HepG2 (cell line): Measurements from ENCODE around the gene TMEM95. TPM values are rescaled to one million over a fixed set of nuclear protein-coding genes. Genes with fewer than 3 reads are reported as not detected.

Experiments used
- ATAC-seq: fragments of 200-7000 bp; cut with Tn5 transposase; 3 replicates; pipeline ENCODE4 v1.9.1; 2020; ENCODE audit warnings: mild to moderate bottlenecking, moderate library complexity
- BruUV-seq: library from RNA; stranded (reverse); fragments of 400-500 nt; replicated peaks from 2 replicates; lab custom pipeline; 2021; lab: Mats Ljungman, UMichigan
- CTCF ChIA-PET: fragments of 300-600 bp; formaldehyde crosslinking; extraction: SDS; loops from one replicate; lab custom pipeline; 2021; ENCODE audit warnings: low total read pairs, inconsistent platforms, low intra/inter-chr PET ratio; lab: Yijun Ruan, JAX
- POLR2A ChIA-PET: fragments of 350-600 bp; sonication (Branson Sonifier 250); formaldehyde crosslinking; loops from one replicate; lab custom pipeline; 2020; ENCODE audit warnings: antibody characterized with exemption, inconsistent platforms; lab: Yijun Ruan, JAX
- DNase-seq: peaks from one replicate; pipeline ENCODE4 v3.0.0-alpha.2; 2015; ENCODE audit warnings: low spot score
- FAIRE-seq: peaks from 3 replicates; lab custom pipeline; 2011; peaks lifted over from hg19 to GRCh38; lab: Jason Lieb, UNC
- H2AFZ ChIP-seq: one replicate; pipeline ENCODE4 v1.6.1; 2011; ENCODE audit warnings: low read length, inconsistent platforms
- H3K27ac ChIP-seq: fragments of 300-600 bp; 3 replicates; pipeline ENCODE4 v1.8.0; 2011; ENCODE audit warnings: mixed run types, mild to moderate bottlenecking, mixed read lengths, low read length, inconsistent platforms; ENCODE audit not compliant: insufficient read depth; ENCODE audit errors: extremely low read length
- H3K27me3 ChIP-seq, 2 experiments: fragments of 200-600 bp in 1 of 2; 2 replicates in 1 of 2; 3 replicates in 1 of 2; pipeline versions ENCODE4 v1.6.0 to v1.8.0; 2011; ENCODE audit warnings: low read length in 2 of 2, mild to moderate bottlenecking in 2 of 2, moderate library complexity in 2 of 2, inconsistent platforms in 1 of 2; ENCODE audit not compliant: insufficient read depth in 2 of 2, control insufficient read depth in 1 of 2
- H3K36me3 ChIP-seq, 2 experiments: fragments of 200-600 bp in 1 of 2; replicated peaks in 1 of 2; 2 replicates in 1 of 2; 3 replicates in 1 of 2; pipeline versions ENCODE4 v1.5.1 to v1.8.0; 2011; ENCODE audit warnings: low read length in 2 of 2, inconsistent platforms in 1 of 2; ENCODE audit not compliant: insufficient read depth in 2 of 2, control insufficient read depth in 1 of 2
- H3K4me1 ChIP-seq: 2 replicates; pipeline ENCODE4 v1.5.1; 2012; ENCODE audit warnings: low read length, inconsistent platforms; ENCODE audit not compliant: insufficient read depth
- H3K4me2 ChIP-seq: 2 replicates; pipeline ENCODE4 v1.6.0; 2011; ENCODE audit warnings: low read depth, low read length, inconsistent platforms
- H3K4me3 ChIP-seq, 3 experiments: fragments of 200-600 bp in 1 of 3; sonication (generic), shearing (Covaris generic) in 1 of 3; replicated peaks in 1 of 3; 2 replicates each; pipeline ENCODE4 v1.5.1; 2011 to 2016; ENCODE audit warnings: low read length in 3 of 3, inconsistent platforms in 2 of 3, low read depth in 2 of 3, mild to moderate bottlenecking in 2 of 3, control low read depth in 1 of 3, mixed read lengths in 1 of 3; ENCODE audit not compliant: insufficient read depth in 1 of 3
- H3K79me2 ChIP-seq: one replicate; pipeline ENCODE4 v1.6.1; 2011; ENCODE audit warnings: low read length, inconsistent platforms; ENCODE audit not compliant: insufficient read depth
- H3K9ac ChIP-seq: 2 replicates; pipeline ENCODE4 v1.6.0; 2011; ENCODE audit warnings: mild to moderate bottlenecking, low read depth, low read length, inconsistent platforms; ENCODE audit not compliant: insufficient read depth
- H3K9me3 ChIP-seq: 2 replicates; pipeline ENCODE4 v1.5.1; 2012; ENCODE audit warnings: mild to moderate bottlenecking, low read length
- H4K20me1 ChIP-seq: 2 replicates; pipeline ENCODE4 v1.6.0; 2011; ENCODE audit warnings: inconsistent platforms, mild to moderate bottlenecking, low read length, moderate library complexity; ENCODE audit not compliant: insufficient read depth
- GABPA ChIP-seq, 2 experiments: IDR thresholded peaks; 2 replicates each; pipeline ENCODE4 v1.6.1; 2011 to 2016; ENCODE audit warnings: low read depth in 2 of 2, low read length in 1 of 2, missing biosample characterization in 1 of 2, missing genetic modification characterization in 1 of 2
- ZNF407 ChIP-seq: sonication (generic); formaldehyde crosslinking; IDR thresholded peaks from one replicate; pipeline ENCODE4 v1.5.1; 2020; ENCODE audit warnings: mild to moderate bottlenecking, missing genetic modification reagents; ENCODE audit errors: not compliant biosample characterization
- ZNF614 ChIP-seq: IDR thresholded peaks from 2 replicates; pipeline ENCODE4 v1.6.1; 2018; ENCODE audit warnings: missing biosample characterization, missing genetic modification reagents, inconsistent platforms, borderline replicate concordance
- WGBS: methylation state at CpG from one replicate; pipeline ENCODE4 v1.1.6; 2017; ENCODE audit warnings: low lambda C conversion rate; 5-methylcytosine and 5-hydroxymethylcytosine counted together
- in situ Hi-C: cut with HindIII; loops from 2 replicates; pipeline ENCODE4 v1.10.0; 2017; ENCODE audit warnings: low pct_unique_long_range_greater_than_20kb; ENCODE audit not compliant: extremely low pct_ligation_motif_present
- intact Hi-C: fragments of 100-400 bp; cut with micrococcal nuclease; formaldehyde crosslinking; loops from one replicate; pipeline ENCODE4 v1.10.0; 2022; ENCODE audit not compliant: unreplicated experiment
- polyA plus RNA-seq, 8 experiments: library from polyadenylated mRNA; depleted of rRNA in 3 of 8; stranded (reverse) in 7 of 8; unstranded in 1 of 8; fragments of >200 nt; fragmentation: Illumina TruSeq in 4 of 8; extraction: Trizol in 4 of 8; gene quantifications; 2 replicates each; pipeline versions ENCODE4 v1.2.1 to v1.2.3, GENCODE V29; 2011 to 2016; ENCODE audit warnings: low read depth in 4 of 8, missing spikeins in 1 of 8, mixed read lengths in 1 of 8; ENCODE audit not compliant: insufficient read depth in 1 of 8
- total RNA-seq, 5 experiments: library from RNA; depleted of rRNA; stranded (reverse); fragments of >200 nt; fragmentation: Illumina TruSeq; extraction: Trizol; gene quantifications; 2 replicates each; pipeline ENCODE4 v1.2.3, GENCODE V29; 2016; ENCODE audit warnings: low read depth in 1 of 5
- TF ChIP-seq, protein P1 (sequence below): sonication (generic); formaldehyde crosslinking; IDR thresholded peaks from 2 replicates; pipeline ENCODE4 v1.5.0; 2020; ENCODE audit warnings: mild to moderate bottlenecking, missing genetic modification reagents
- TF ChIP-seq, protein P2 (sequence below): sonication (generic); formaldehyde crosslinking; IDR thresholded peaks from 2 replicates; pipeline ENCODE4 v1.4.0; 2020; ENCODE audit warnings: missing genetic modification reagents, borderline replicate concordance

Gene TMEM95
- total and polyA plus RNA-seq, 2 of the 13 experiments (the other 11 are each of a cell fraction or from before 2014, with no cell fraction given), result not detected

DNA sequence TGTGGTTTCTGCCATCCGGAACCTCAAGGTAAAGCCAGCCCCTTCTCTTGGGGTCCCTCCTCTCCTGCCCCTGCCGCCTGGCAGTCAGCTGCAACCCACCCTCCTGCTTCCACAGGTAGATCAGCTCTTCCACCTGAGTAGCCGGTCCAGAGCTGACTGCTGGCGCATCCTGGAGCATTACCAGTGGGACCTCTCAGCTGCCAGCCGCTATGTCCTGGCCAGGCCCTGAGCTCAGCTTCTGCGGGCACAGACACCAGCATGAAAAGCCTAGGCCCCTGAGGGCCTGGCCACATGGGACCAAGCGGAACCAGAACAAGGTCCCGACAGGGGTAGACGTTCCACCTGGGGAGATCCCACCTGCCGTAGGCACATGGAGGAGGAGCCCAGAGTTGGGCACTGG lies 33.9 kb downstream of the TMEM95 start (continued):
- no peak for TF ChIP-seq ZNF407 (CRISPR knock-in tag)
- TF ChIP-seq, all 625 proteins: peak for 0

DNA sequence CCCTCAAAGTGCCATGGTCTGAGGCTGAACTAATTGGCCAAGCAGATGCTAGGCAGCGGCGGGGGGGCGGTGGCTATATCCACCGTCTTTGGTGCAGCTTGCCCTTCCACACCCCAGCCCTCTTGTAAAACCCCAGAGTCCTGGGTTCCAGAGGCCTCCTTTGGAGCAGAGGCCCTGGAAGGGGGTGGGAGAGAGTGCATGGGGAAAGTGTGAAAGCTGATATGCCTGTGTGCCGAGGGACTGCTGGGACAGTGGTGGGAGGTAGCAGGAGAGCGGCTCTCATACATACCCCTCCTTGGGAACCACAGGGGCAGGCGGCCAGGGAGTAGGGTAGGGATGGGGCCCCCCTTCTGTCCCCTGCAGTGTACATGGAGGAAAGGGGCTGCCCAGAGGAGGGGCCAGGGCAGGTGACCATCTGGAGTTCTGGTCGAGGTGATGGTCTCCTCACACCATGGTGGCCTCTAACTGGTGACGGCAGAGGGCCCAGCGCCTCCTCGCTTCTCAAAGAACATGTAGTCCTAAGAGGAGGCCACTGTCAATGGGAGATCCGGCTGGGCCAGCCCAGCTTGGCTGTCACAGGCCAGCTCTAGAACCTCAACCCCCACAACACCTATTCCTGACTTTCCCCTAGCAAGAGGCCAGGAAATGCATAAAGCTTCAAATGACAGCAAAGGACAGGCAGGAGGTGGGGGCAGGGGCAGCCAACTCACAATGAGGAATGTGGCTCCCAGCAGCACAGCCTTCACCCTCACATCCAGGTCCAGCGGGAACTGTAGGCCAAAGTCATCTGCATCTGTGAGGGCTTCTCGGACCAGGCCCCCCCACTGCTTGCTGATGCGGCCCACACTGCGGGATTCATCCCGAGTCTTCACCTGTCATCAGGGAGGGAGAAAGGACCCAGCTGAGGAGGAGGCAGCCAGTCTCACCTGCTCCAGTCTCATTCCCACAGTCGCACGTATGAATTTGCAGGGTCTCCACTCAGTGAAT lies 35.3 kb downstream of the TMEM95 start:
- Histone ChIP-seq H3K9ac (no peak overlapping the region), H3K79me2 (no peaks in the 10 kb centered on the region), H2AFZ (no peak overlapping the region), H3K9me3 (no peaks in the 10 kb centered on the region), H3K36me3 (peaks cover 0 to 2% of the 10 kb centered on the region in 2 experiments; a peak in 2 of 5 replicates), H3K27me3 (no peaks in the 10 kb centered on the region), H3K4me2 (no peak overlapping the region), H3K27ac (no peak overlapping the region), H4K20me1 (no peaks in the 10 kb centered on the region), H3K4me1 (peaks cover 13% of the 10 kb centered on the region), H3K4me3 (no peak overlapping the region)
- ATAC-seq, result no peak
- no peak for DNase-seq
- intact Hi-C loops, result no loop called here
- WGBS, result 88% methylated on average over 14 of the region's 19 CpGs
- BruUV-seq, result no TSS peak
- no peak for FAIRE-seq
- ChIA-PET POLR2A (interaction anchor here (2.4 kb wide), 1 partner anchor 13 kb away, joined by 12 read pairs; the partner anchor contains the start of gene TMEM256), CTCF (no interaction called here)
- in situ Hi-C loops, result no loop called here
- TF ChIP-seq, protein P1, sequence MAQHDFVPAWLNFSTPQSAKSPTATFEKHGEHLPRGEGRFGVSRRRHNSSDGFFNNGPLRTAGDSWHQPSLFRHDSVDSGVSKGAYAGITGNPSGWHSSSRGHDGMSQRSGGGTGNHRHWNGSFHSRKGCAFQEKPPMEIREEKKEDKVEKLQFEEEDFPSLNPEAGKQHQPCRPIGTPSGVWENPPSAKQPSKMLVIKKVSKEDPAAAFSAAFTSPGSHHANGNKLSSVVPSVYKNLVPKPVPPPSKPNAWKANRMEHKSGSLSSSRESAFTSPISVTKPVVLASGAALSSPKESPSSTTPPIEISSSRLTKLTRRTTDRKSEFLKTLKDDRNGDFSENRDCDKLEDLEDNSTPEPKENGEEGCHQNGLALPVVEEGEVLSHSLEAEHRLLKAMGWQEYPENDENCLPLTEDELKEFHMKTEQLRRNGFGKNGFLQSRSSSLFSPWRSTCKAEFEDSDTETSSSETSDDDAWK, result no peak
- TF ChIP-seq, protein P2, sequence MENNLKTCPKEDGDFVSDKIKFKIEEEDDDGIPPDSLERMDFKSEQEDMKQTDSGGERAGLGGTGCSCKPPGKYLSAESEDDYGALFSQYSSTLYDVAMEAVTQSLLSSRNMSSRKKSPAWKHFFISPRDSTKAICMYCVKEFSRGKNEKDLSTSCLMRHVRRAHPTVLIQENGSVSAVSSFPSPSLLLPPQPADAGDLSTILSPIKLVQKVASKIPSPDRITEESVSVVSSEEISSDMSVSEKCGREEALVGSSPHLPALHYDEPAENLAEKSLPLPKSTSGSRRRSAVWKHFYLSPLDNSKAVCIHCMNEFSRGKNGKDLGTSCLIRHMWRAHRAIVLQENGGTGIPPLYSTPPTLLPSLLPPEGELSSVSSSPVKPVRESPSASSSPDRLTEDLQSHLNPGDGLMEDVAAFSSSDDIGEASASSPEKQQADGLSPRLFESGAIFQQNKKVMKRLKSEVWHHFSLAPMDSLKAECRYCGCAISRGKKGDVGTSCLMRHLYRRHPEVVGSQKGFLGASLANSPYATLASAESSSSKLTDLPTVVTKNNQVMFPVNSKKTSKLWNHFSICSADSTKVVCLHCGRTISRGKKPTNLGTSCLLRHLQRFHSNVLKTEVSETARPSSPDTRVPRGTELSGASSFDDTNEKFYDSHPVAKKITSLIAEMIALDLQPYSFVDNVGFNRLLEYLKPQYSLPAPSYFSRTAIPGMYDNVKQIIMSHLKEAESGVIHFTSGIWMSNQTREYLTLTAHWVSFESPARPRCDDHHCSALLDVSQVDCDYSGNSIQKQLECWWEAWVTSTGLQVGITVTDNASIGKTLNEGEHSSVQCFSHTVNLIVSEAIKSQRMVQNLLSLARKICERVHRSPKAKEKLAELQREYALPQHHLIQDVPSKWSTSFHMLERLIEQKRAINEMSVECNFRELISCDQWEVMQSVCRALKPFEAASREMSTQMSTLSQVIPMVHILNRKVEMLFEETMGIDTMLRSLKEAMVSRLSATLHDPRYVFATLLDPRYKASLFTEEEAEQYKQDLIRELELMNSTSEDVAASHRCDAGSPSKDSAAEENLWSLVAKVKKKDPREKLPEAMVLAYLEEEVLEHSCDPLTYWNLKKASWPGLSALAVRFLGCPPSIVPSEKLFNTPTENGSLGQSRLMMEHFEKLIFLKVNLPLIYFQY, result no peak
- no peak for TF ChIP-seq GABPA (IDR thresholded peaks at IDR 0.05; ENCODE audit: low read depth, low read length)
- no peak for TF ChIP-seq GABPA (CRISPR knock-in tag; IDR thresholded peaks at IDR 0.05; ENCODE audit: low read depth)
- no peak for TF ChIP-seq ZNF614
